Coronary artery (tissue), 2 donors: ENCODE measurements around the gene ABCD3.

Experiments used
- DNase-seq: peaks from one replicate; pipeline ENCODE4 v3.0.0-alpha.2; 2017; ENCODE audit warnings: low spot score
- H3K27ac ChIP-seq, 2 donors: fragments of 200-600 bp; sonication (generic); one replicate each; pipeline ENCODE4 v1.5.1; 2016 to 2019
- H3K4me3 ChIP-seq: fragments of 200-600 bp; sonication (generic); 2 replicates; pipeline ENCODE4 v1.5.1; 2016; ENCODE audit warnings: mild to moderate bottlenecking, moderate library complexity
- TF ChIP-seq, protein P1 (sequence below): fragments of 200-600 bp; sonication (generic); IDR thresholded peaks from one replicate; pipeline ENCODE4 v1.5.1; 2019; ENCODE audit warnings: antibody characterized with exemption

Gene ABCD3

DNA sequence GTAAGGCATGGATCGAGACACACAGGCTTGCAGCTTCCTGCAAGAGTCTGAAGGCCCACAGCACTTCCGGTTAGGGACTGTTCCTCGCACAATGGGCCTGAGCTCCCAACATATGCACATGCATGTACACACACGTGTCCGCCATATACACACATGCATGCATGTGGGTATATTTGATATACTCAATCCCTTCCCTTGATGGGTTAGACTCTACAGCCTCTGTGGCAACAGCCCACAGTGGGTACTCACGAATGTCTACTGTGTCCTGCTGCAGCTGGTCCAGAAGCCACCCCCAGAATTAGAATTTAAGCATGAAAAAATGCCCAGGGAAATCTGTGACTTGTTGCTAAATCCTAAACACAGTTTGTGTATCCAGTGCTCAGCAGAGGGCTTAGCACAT, 113.5 kb downstream of the ABCD3 start:
- TF ChIP-seq, protein P1, sequence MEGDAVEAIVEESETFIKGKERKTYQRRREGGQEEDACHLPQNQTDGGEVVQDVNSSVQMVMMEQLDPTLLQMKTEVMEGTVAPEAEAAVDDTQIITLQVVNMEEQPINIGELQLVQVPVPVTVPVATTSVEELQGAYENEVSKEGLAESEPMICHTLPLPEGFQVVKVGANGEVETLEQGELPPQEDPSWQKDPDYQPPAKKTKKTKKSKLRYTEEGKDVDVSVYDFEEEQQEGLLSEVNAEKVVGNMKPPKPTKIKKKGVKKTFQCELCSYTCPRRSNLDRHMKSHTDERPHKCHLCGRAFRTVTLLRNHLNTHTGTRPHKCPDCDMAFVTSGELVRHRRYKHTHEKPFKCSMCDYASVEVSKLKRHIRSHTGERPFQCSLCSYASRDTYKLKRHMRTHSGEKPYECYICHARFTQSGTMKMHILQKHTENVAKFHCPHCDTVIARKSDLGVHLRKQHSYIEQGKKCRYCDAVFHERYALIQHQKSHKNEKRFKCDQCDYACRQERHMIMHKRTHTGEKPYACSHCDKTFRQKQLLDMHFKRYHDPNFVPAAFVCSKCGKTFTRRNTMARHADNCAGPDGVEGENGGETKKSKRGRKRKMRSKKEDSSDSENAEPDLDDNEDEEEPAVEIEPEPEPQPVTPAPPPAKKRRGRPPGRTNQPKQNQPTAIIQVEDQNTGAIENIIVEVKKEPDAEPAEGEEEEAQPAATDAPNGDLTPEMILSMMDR = no peak
- H3K27ac ChIP-seq = no peak overlapping the region
- DNase-seq = no peak
- no peak overlapping the region for H3K4me3 ChIP-seq

DNA sequence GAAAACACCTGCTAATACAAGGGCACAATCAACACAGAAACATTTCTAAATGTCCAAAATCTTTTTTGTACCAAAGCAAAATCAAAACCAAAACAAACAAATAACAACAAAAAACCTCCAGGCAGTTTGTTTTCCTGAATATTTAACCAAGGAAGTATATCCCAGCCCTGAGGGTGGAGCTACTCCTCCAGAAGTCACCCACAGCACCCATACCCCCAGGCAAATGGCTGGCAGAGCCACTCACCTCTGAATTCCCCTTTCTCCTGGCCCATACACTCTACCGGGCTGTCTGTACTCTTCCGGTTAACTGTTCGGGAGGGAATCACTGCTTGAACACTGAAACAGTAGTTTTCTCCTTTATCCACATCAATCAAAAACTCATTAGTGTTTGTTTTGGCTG, 113.9 kb downstream of the ABCD3 start:
- TF ChIP-seq, protein P1 = no peak
- no peak overlapping the region for H3K4me3 ChIP-seq
- no peak for DNase-seq
- no peak overlapping the region for H3K27ac ChIP-seq

DNA sequence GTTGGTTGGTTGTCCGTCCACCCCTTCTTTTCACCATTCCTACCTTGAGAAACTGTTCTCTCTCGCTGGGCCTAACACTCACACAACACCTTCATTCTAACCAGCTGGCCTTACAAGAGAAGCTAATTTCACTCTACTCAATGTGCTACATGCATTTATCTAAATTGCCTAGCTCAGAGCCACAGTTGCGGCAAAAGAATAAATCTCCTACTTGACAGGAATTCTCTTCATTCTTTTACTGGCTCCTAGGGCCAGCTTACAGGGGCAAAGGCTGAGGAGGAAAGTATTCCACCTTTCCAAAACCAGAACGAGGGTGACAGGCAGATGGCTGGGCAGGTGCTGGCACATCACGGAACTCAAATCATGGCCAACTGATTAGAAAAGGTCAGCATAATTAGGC, 116.9 kb downstream of the ABCD3 start:
- Histone ChIP-seq H3K4me3 (no peak overlapping the region), H3K27ac (no peak overlapping the region)
- TF ChIP-seq, protein P1 = no peak
- DNase-seq = no peak

DNA sequence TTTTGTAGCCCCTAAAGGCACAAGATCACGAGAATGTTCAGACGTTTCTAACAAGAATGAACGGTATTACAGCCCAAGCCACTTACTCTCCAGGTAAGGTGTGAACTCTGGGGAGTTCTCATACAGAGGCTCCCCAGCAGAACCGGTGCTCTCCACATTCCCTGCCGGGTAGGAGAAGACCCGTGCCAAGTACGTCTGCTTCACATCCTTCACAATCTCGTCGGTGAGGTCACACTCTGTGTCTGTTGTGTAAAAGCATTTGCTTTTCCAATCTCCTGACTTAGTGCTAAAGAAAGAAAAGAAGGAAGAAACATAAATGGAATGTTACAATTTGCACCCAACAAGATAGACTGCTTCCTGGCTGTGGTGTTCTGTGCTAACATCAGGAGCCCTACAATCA, 117.7 kb downstream of the ABCD3 start:
- H3K4me3 ChIP-seq = peak overlapping the region; percentile 3
- H3K27ac ChIP-seq = no peak overlapping the region
- TF ChIP-seq, protein P1 = no peak
- no peak for DNase-seq

DNA sequence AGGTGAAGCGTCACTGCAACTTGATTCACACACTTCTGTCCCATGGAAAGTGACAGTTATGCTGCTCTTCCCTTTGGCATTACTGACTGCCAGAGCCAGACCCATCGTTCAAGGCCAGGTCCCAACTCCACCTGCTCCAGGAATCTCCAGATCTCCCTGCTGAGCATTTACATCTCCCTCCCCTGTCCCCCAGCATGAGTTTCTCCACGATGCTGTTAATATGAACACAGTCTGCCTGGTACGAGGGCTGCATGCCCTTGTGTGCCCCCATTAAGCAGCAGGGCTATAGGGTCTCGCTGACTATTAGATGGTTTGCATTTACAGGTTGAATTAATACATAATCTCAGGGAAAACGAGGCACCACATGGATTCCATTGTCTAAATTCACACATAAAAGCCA, 119.1 kb downstream of the ABCD3 start:
- Histone ChIP-seq H3K27ac (peak overlapping the region in 1 of 2 donors; percentile 38), H3K4me3 (peak overlapping the region; percentile 92)
- TF ChIP-seq, protein P1 = no peak
- DNase-seq = no peak

DNA sequence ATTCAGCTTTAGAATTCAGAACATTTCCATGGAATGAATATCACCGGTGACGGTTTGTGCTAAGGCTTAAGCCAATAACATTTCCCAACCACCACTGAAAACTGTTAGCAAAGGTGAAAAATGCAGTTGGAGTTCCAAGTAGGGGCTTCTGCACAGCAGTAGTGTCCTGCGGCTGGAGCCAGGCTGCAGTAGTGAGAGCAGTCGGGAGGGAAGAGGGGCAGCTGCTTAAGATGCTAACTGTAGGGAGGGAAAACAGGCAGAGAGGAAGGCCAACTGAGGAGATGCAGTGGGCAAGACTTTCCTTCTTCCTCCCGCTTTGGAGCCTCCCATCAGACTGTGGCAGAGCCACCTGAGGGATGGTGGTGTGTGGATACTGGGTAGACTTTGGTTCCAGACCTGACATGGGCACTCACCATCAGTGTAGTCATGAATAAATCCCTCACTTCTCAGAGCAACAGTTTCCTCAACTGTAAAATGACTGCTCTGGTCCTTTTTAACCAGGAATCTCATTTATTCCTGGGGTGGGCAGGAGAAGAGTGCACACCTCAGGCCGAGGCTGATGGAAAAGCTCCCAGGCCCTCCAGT, 120.1 kb downstream of the ABCD3 start:
- no peak for DNase-seq
- TF ChIP-seq, protein P1 = no peak
- H3K27ac ChIP-seq = peak overlapping the region in 1 of 2 donors; percentile 64
- H3K4me3 ChIP-seq = peak overlapping the region; percentile 92

DNA sequence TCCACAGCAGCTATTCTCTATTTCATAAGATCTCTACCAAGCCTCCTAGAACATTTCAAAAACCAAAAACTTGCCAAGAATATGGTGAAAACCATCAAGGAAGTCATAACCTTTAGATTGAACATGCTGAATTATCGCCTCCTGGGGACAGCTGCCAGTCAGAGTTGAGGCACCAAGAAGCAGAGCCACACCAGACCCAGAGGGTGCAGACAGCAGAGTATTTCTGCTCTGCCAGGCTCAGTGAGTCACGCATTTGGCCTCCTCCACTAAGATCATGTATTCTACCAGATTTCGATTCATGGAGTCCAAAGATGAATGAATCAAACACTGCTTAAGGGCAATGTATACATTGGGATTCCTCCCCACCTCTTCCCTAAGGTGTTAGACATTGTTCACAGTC, 121.3 kb downstream of the ABCD3 start:
- TF ChIP-seq, protein P1 = no peak
- H3K27ac ChIP-seq = peak overlapping the region in 1 of 2 donors; percentile 64
- no peak for DNase-seq
- H3K4me3 ChIP-seq = peak overlapping the region; percentile 92
